Activated naive CD4-positive, alpha-beta T cell treated with Interleukin-2 at 50 U/mL for 16 hours (primary cell): ENCODE results near the gene ARSI.

Source experiments
- DNase-seq: peaks from one replicate; pipeline ENCODE4 v3.0.0-alpha.2; 2020

The ARSI gene

DNA sequence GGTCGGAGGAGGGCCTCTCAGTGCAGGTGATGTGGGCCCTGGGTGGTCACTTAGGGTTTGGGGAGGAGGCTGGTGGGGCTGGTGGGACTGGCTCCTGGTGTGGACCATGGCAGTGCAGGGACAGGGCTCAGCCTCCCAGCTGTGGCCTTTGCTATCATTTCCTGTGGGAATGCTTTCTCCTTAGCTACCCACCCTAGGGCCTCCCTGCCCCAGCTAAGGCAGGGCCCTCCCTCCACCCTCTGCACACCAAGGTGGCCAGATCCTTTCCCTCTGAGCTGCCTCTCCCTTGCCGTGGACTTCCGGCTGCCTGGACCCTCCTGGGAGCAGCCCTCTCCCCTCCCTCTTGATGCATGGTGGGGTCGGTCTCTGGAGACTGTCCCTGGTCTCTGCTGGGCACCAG is 22.7 kb upstream of the ARSI start:
- no peak for DNase-seq

DNA sequence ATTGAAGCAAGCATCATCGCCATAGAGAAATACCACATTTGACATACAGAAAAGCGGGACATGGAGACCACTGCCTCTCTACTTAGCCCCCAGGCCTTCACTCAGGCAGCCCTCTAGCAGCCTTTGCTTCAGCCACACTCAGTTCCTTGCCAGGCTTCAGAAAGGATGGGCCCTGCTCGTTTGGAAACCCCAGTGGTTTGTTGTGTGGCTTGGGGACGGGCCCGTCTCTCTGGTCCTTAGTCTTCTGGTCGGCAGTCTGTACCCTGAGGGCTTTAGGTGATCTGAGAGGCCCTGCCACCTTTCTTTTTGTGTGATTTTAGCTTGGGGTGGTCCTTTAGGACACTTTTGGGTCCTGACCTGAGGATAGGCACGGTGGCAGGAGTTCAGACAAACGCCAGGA is 21.1 kb upstream of the ARSI start:
- DNase-seq = no peak

DNA sequence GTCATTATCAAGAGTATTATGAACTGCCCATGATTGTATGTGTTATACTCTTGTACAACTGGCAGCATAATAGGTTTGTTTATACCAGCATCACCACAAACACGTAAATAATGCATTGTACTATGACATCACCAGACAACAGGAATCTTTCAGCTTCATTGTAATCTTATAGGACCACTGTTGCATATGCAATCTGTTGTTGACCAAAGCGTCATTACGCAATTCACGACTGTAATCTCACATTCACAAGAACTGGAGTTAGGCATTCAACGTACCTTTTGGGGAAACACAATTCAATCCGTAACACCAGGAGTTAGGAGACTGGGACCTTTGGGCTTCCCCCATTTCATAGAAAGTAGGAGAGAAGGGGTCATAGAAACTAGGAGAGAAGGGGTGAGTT is 20.4 kb upstream of the ARSI start:
- DNase-seq = no peak

DNA sequence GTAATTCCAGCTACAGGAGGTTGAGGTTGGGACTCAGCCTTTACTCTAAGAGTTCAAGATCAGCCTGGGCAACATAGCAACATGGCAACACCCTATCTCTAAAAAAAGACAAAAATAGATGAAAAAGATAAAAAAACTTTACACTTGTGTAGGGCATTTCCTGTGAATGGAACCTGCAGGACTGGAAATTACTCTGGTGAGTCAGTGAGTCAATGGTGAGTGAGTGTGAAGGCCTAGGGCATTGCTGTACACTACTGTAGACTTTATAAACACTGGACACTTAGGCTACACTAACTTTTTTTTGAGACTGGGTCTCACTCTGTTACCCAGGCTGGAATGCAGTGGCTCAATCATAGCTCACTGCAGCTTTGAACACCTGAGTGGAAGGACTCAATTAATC is 19.5 kb upstream of the ARSI start:
- no peak for DNase-seq

DNA sequence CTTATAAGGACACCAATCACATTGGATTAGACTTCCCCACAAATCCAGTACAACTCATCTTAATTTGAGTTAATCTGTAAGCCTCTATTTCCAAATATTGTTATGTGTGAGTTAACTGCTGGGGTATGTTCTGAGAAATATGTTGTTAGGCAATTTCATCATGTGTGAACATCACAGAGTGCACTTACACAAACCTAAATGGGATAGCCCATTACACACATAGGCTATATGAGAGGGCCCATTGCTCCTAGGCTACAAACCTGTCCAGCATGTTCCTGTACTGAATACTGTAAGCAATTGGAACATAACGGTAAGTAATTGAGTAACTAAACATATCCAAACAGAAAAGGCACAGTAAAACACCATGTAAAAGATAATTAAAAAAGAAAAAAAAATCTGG is 19.1 kb upstream of the ARSI start:
- no peak for DNase-seq

DNA sequence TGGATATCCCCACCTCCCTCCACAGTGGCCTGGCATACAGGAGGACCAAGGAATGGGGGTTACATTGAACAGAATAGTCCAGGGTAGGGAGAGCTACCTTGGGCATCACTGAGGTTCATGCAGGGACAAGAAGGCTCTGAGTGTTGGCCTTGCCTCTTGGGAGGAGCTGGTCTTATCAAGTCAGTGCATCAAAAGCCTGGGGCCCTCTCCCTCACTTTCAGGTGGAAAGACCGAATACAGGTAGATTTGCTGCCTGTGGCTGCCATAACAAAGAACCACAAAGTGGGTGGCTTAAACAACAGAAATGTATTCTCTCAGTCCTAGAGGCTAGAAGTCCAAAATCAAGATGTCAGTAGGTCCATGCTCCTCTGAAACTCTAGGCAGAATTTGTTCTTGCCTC is 18.5 kb upstream of the ARSI start:
- no peak for DNase-seq

DNA sequence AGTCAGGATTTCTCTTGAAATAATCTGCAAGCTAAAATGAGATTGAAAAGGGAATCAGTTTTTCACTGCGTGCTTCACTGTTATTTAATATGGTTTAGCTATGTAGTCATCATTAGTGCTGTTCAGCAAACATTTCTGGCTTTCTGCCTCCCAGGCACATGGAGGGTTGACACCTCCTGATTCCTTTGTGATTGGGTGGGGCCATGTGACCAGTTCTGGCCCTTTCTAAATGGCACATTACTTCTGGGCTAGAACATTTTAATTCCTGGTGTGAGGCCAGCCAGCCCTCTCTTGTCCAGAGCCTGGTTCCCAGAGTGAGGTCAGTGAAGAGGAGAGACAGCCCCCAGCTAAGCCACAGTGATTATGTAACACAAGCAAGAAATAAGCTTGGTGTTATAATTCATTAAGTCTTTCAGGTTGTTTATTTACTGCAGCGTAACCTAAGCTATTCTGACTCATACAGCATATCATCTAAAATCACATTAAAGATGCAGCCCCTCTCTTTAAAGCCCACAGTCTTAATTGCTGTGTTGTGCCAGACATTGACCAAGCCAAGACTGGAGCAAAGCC is 17.4 kb upstream of the ARSI start:
- DNase-seq = no peak

DNA sequence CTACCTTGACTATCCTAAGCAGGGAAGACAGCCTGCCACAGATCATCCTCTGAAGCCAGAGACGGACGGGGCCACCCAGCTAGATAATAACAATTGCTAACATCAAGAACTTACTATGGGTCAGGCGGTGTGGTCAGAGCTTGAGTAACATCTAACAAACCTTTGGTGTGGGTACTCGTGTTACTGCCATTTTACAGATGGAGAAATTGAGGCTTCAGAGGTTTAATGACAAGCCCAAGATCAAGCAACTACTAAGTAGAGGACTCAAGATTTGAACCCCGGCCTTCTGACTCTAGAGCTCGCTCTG is 16.7 kb upstream of the ARSI start:
- no peak for DNase-seq

DNA sequence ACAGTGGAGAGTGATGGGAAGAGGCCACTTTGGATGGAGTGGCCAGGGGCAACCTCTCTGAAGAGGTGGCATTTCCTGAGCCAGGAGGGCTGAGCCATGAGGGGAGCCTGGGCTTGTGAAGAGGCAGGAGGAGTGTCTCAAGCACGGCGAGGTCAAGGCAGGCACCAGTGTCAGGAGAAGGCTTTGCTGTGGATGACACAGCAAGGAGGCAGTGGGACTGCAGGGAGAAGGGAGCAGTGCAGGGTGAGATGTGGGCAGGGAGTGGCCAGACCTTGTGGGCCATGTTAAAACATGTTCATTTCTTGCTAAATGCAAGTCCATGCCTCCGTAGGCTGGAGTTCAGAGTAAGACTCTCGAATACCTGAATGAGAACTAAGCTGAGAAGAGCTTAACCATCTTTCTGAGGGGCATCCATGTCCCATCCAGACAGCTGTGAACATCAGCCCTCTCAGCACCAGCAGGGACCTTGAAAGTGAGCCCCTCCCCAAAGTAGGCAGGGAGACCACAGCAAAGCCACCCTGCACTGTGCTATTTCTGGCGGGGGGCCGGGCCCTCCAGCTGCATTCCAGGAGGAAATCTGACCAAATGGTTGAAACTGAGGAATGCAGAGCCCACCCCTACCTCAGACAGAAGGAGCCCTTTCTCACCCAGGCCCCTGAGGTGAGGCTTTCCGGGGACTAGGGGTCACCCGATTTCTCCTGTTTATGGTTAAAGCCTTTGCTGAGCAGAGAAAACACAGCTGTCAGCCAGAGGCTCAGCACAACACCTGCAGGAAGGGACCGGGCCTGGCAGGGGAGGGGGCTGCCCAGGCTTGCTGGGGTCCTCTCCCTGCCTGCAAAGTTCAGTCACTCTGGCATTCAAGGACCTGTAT is 16.1 kb upstream of the ARSI start:
- no peak for DNase-seq

DNA sequence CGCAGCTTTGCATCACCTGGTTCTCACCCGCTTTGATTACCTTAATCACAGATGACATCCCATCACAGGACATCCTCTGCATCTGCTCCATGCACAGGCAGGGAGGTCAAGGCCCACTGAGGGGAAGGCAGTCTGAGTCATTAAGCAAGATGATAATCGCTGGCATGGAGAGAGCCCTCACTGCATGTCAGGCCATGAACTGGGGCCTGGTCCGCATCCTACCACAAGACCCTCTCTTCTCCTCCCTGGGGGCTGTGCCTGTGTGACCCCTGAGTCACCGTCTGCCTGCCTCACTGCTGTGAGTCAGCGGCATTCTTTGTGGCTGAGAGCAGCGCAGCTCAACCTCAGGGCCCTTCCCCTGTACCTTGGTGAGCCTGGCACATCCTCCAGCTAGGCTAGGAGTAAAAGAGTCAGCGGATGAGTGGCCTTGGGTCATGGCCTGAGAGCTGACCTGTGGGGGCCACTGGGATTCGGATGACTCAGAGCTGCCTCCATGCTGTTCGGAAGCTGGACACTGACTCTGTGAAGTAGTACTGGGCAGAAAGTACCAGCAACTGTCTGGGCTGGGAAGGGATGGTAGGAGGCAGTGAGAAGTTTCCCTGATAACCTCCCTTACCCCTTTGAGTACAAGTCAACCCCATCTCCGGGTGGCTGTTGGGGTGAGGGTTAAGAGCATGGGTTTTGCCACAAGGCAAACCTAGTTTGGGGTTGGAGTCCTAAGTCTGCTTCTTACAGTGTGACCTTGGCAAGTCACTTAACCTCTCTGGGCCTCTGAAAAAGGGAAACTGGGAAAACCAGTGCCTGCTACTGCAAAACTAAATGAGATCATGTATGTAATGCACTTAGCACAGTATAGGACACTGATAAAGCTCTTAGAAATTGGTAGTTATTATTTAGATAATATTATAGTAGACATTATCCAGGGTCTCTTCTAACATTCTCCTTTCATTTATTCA is 14.6 kb upstream of the ARSI start:
- no peak for DNase-seq

DNA sequence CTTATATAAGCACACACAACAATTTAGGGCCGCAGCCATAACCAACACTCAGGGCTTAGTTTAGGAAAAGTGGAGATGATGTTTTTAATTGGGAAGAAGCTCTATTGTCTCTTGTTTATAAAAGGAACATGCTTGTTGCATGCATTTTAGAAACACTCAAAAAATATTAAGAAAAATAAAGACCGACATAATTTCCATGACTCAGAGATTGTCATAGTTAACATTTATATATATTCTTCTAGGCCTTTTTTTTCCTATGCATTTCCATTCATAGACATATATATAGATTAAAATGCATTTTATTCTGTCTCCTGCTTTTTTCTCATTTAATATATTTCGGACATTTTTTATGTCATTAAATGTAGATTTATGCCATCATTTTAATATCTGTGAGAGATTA is 13.6 kb upstream of the ARSI start:
- no peak for DNase-seq

DNA sequence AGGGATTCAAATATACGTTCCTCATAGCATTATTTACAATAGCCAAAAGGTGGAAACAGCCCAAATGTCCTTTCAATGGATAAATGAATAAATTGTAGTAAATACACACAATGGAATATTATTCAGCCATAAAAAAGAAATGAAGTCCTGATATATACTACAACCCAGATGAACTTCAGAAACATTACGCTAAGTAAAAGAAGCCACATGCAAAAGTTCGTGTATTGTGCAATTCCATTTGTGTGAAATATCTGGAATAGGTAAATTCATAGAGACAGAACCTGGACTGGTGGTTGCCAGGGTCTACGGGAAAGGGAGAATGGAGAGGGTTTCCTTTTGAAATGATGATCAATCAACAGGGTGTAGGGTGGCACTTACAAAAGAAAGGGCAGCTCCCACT is 12.5 kb upstream of the ARSI start:
- DNase-seq = no peak

DNA sequence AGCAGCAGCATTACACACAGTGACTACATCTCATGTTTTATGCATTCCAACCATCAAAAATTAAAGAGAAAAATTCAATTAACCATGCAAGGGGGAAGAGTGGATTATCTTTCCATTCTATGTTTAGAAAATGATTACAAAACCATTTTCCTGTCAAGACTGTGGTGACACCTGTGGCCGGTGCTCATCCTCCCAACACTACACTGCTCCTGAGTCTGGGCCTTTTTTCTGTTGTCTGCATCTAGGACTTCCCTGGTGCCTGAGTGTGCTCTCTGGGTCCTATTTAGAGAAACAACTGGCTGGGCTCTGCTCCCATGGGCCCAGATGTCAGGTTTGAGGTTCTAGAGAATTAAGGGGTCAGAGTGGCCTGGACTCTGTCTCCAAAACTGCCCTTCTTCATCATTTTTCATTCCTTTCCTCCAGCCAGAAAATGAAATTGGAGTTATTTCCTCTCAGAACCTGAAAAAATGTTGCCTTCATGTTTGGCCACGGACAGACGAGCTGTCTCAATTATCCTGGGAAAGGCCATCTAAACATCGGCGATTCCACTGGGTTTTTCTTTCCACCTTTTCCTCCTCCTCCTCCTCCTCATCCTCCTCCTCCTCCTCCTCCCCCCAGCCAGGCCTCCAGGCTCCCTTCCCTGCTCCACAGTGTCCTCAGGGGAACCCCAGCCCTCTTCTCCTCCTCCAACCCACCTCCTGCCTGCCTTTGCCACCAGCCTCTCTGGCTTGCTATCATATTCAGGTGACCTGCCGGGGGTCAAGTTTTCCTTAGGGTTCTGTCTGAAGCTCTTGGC is 11.4 kb upstream of the ARSI start:
- no peak for DNase-seq

DNA sequence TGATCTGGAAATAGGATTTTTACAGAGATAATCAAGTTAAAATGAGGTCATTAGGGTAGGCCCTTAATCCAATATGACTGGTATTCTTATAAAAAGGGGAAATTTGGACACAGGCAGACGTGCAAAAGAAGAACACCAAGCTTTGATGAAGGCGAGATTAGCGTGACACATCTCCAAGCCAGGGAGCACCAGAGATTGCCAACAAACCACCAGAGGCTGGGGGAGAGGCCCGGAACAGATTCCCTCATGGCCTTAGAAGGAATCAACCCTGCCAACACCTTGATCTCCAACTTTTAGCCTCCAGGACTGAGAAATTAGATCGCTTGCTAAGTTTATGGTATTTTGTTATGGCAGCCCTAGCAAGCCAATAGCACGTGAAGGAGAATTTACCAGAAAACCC is 10.8 kb upstream of the ARSI start:
- DNase-seq = no peak

DNA sequence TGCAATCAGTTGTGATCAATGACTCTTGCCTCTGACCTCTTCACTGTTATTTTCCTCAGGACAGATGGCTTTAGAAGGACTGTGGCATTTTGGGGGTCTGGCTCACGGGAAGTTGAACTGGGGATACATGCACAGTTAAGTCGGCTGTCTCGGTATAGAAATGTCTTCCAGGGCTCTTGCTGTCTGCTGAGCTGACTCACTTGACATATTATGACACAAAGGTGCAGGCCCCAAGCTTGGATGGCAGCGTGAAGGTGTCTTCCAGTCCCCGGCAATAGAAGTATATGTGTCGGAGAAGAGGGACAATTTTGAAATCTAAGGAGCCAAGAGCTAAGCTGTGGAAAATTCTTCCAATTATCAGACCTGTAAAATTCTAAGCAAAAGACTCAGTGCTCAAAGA is 9.8 kb upstream of the ARSI start:
- no peak for DNase-seq

DNA sequence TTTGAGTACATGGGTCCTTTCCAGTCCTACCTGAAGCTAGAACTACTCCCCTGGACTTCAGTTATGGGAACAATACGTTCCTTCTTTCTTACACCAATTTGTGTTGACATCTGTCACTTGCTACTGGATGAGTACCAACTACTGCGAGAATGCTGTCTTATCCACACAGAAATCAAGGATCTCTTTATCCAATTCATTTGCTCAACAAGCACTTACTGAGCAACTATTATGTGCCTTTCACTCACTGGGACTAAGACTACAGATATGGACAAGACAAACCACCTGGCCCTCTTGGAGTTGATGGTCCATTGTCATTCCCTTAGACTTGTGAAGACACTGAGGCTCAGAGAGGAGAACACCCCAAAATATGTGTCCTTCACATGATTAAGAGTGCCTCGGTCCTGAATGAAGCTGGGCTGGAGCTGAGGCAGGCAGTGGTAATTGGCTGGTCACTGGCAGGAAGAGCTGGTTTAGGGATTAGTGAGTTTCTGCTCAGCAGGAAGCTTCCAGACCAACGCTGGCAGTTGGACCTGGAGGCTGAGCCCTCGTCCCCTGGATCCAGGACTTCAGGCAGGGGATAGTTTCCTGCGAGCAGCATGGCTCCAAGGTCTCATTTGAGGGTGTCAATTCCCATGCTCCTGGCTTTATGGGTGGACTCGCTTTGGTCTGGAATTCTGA is 8.4 kb upstream of the ARSI start:
- DNase-seq = no peak

DNA sequence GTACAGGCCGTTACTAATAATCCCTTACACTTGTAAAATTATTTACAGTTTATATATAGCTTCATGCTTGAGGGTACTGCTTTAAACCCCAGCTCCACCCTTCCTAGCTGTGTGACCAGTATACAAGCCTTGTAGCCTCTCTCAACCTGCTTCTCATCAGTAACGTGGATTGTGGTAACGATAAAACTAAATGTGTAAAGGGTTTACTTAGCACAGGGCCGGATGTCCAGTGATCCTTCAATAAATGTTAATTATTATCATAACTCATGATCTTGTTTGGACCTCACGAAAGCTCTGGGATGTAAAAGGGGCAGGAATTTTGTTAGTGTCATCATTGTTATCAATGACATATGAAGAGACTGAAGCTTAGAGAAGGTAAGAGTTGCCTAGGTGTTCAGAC is 7.5 kb upstream of the ARSI start:
- DNase-seq = no peak

DNA sequence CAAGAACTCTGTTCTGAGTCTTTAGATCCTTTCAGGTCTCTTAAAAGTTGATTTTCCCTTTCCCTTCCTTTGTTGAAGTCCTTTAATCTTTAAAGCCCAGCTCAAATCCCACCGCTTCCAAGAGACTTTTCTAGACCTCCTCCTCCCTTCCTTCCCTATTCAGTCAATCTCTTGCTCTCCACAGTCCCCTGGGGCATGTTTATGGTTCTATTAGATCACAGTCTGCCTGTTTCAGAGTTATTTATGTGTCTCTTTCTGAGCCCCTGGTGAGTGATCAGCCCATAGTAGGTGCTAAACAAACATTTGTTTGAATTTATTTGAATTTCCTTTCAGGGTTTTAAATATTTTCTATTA is 7.2 kb upstream of the ARSI start:
- no peak for DNase-seq

DNA sequence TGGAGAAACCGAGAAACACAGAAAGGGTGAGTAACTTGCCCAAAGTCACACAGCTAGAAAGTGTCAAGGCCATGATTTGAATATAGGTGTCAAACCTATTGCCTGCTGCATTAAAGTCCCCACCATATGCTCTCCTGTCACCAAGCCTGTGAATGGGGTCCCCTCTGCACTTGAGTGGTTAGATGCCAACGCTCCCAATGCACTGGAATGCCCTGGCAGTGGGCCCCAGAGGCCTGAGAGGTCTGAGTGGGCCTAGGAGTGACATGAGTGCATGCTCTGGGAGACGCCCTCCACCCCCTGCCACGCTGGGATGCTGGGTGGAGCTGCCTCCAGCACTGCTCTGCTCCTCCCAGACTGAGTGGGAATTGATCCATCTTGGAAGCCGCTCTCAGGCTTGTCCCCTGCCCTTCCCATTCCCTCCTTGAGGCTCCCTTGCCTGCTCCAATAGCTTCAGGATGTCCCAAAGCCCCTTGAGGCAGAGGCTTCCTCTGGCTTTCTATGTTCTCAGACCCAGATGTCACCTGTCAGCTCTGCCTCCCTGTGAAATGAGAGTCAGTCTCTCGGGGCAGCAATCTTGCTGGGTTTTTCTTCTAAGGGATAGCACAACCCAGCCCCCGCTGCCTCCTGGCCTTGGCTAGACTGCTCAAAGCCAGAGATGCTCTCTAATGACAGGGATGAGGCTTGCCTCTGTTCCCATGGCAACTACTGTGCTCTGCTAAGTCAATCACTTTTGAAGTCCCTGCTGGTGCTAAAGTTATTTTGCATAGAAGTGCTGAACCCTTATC is 6.6 kb upstream of the ARSI start:
- DNase-seq = no peak

DNA sequence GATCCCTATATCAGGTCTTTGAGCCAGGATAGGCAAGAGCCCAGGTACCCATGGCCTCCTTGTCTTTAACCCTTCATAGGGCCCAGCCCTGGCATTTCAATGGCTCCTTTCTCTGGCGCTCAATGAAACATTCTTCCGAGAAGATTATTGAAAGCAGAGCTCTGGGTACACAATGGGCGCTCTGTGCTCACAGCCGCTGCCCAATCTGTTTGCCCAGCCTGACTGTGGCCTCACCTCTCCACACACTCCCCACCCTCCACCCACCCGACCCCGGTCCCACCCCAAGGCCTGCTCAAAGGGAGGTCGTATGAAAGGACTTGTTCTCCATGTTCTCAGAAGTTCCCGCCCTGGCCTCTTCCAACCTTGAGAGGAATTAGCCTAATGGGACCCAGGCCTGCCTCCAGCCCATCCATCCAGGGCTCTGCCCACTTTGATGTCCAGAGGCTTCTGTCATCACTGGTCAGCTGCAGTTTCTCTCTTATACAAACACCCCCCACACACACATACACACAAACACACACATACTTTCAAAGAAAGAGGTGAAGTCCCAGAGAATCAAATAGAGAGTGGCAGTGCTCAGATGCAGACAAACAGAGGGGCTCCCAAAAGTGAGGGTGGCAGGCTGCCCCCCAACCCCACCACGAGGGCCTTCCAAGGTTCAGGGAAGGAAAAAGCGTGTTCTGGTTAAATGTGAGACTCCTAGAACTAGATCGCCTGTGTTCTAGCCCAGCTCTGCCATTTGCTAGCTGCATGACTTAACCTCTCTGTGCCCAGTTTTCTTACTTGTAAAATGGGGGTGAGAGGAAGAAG is 5.1 kb upstream of the ARSI start:
- DNase-seq = no peak

DNA sequence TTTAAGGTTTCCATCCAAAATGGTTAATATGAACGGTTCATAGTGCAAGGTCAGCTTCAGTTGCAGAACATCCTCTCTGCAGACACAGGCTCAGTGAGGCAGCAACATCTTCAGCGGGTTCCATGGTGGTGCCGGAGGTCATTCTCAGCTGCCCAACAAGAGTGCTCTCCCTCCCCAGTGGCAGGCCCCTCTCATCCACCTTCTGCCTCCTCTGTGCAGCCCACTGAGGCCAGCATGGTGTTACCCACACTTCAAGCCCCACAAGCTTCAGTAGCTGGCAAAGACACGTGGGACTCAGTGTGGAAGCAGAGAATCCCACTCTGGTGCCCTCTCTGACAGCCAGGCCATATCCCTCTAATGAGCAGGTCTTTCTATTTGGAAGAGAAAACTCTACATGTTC is 4.1 kb upstream of the ARSI start:
- no peak for DNase-seq
